GM13977 (cell line): Measurements from ENCODE around the gene UBA1.

Experiments used
- DNase-seq: peaks from one replicate; pipeline ENCODE4 v3.0.0; 2012; ENCODE audit warnings: low spot score
- CTCF ChIP-seq: IDR thresholded peaks from 2 replicates; pipeline ENCODE4 v1.5.1; 2012; ENCODE audit warnings: mild to moderate bottlenecking, control low read depth; ENCODE audit not compliant: insufficient read depth; ENCODE audit errors: extremely low read depth, missing control alignments
- in situ Hi-C: fragments of 300-500 bp; cut with MboI; formaldehyde crosslinking; loops from one replicate; pipeline ENCODE4 v1.12.0; 2022; ENCODE audit warnings: low sequenced_read_pairs, low pct_unique_long_range_greater_than_20kb, mixed read lengths, inconsistent platforms; ENCODE audit not compliant: unreplicated experiment

UBA1 gene

GRCh38 chrX:47194194-47194787, 662 bp downstream of the UBA1 start:
- DNase-seq = no peak
- no peak for TF ChIP-seq CTCF
- in situ Hi-C loops = loop anchor here (25.0 kb wide), 1 partner anchor 318 kb away; no protein-coding TSS in a partner anchor

GRCh38 chrX:47196098-47196497, 2.5 kb downstream of the UBA1 start:
- DNase-seq = no peak
- in situ Hi-C loops = loop anchor here (25.0 kb wide), 1 partner anchor 316 kb away; no protein-coding TSS in a partner anchor
- TF ChIP-seq CTCF = no peak

GRCh38 chrX:47197526-47197925, 3.9 kb downstream of the UBA1 start:
- no peak for TF ChIP-seq CTCF
- no peak for DNase-seq
- in situ Hi-C loops = loop anchor here (25.0 kb wide), 1 partner anchor 315 kb away; no protein-coding TSS in a partner anchor

GRCh38 chrX:47198026-47198686, 4.5 kb downstream of the UBA1 start:
- DNase-seq = no peak
- TF ChIP-seq CTCF = no peak
- in situ Hi-C loops = loop anchor here (25.0 kb wide), 1 partner anchor 314 kb away; no protein-coding TSS in a partner anchor

- in situ Hi-C loops = loop anchor here (25.0 kb wide), 1 partner anchor 314 kb away; no protein-coding TSS in a partner anchor
- DNase-seq = no peak
- TF ChIP-seq CTCF = no peak
These were observed 5.1 kb downstream of the UBA1 start for GRCh38 chrX:47198687-47199080.

- in situ Hi-C loops = loop anchor here (25.0 kb wide), 1 partner anchor 313 kb away; no protein-coding TSS in a partner anchor
- TF ChIP-seq CTCF = no peak
- DNase-seq = no peak
These were observed 5.7 kb downstream of the UBA1 start for GRCh38 chrX:47199286-47199685.
